HG03469 (cell line): ENCODE measurements around the gene CAPN10.
"Not testable (repeated sequence)": the region's sequence is repeated elsewhere in the genome, so short reads cannot be mapped to it uniquely, and the experiment has no call there.

Experiments used
- ATAC-seq: cut with Tn5 transposase; IDR thresholded peaks from one replicate; pipeline ENCODE4 v1.9.1; 2021; ENCODE audit warnings: mild to moderate bottlenecking, moderate library complexity, moderate number of reproducible peaks; ENCODE audit not compliant: unreplicated experiment

The CAPN10 gene, protein sequence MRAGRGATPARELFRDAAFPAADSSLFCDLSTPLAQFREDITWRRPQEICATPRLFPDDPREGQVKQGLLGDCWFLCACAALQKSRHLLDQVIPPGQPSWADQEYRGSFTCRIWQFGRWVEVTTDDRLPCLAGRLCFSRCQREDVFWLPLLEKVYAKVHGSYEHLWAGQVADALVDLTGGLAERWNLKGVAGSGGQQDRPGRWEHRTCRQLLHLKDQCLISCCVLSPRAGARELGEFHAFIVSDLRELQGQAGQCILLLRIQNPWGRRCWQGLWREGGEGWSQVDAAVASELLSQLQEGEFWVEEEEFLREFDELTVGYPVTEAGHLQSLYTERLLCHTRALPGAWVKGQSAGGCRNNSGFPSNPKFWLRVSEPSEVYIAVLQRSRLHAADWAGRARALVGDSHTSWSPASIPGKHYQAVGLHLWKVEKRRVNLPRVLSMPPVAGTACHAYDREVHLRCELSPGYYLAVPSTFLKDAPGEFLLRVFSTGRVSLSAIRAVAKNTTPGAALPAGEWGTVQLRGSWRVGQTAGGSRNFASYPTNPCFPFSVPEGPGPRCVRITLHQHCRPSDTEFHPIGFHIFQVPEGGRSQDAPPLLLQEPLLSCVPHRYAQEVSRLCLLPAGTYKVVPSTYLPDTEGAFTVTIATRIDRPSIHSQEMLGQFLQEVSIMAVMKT

DNA sequence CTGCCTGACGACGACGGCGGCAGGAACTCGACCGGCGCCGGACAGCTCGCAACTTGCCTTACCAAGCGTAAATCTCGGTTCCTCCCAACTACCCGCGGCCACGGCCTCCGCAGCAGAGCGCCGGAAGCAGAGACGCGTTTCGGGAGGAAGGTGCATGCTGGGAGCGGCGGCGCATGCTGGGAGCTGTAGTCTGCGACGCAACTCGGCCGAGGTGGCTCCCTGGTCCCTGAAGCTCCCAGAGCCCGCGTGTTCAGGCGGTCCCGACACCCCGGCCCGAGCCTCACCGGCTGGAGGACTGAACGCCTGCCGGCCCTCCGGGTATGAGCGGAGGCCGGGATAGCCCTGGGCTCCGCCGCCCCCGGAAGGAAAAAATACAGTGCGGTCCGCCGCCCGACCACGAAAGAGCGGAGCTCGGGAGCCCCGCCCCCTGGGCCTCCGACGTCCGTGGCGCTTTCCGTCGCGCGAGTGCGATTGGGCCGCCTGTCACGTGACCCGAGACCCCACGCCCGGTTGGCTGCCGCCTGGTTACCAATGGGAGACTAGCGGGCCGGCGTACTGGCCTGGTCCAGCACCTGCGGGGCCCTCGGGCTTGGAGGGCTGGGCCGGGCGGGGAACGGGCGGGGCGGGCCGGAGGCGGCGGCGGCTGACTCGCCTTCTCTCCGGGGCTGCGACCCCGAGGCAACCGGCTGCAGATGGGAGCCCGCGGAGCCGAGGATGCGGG is at the start of gene CAPN10:
Gene CAPN10, plus strand, starts transcription at position 537 of the 721 bp plus-strand sequence. Its CDS starts 178 bp downstream, at position 715.
- peak; percentile 47 for ATAC-seq

DNA sequence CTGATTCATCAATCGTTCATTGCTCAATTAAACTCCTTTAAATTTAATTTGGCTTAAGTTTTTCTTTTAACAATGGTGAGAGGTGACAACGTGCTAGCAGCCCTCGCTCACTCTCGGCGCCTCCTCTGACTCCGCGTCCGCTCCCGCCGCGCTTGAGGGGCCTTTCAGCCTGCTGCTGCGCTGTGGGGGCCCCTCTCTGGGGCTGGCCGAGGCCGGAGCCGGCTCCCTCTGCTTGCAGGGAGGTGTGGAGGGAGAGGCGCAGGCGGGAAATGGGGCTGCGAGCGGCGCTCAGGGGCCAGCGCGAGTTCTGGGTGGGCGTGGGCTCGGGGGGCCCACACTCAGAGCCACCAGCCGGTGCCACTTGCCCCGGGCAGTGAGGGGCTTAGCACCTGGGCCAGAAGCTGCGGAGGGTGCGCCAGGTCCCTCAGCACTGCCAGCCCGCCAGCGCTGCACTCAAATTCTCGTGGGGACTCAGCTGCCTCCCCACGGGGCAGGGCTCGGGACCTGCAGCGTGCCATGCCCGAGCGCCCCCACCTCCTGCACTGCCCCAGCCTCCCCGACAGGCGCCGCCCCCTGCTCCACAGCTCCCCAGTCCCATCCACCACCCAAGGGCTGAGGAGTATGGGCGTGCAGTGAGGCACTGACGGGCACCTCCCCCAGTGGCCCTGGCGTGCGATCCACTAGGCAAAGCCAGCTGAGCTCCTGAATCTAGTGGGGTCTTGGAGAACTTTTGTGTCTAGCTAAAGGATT is 48.3 kb upstream of the CAPN10 start:
- ATAC-seq = no peak

DNA sequence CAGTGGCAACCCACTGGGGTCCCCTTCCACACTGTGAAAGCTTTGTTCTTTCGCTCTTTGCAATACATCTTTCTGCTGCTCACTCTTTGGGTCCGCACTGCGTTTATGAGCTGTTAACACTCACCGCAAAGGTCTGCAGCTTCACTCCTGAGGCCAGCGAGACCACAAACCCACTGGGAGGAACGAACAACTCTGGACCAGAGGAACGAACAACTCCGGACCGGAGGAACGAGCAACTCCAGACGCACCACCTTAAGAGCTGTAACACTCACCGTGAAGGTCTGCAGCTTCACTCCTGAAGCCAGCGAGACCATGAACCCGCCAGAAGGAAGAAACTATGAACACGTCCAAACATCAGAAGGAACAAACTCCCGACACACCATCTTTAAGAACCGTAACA is 47.4 kb upstream of the CAPN10 start:
- ATAC-seq = not testable (repeated sequence)

DNA sequence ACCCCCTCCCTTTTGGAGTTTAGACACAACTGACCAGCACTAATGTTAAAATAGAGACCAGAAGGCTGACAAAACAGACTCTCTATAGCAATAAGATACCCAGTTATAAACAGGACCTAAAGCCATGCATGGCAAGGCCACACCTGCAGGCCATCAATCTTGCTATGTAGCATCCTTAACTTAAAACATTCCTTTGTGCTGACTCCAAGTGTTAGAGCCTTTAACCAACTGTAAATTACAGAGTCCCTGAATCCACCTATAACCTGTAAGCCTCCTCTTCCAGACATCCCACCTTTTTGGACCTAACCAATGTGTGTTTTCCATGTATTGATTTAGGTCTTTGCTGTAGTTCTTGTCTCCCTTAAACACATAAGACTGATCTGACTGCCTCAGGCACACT is 46.6 kb upstream of the CAPN10 start:
- no peak for ATAC-seq

DNA sequence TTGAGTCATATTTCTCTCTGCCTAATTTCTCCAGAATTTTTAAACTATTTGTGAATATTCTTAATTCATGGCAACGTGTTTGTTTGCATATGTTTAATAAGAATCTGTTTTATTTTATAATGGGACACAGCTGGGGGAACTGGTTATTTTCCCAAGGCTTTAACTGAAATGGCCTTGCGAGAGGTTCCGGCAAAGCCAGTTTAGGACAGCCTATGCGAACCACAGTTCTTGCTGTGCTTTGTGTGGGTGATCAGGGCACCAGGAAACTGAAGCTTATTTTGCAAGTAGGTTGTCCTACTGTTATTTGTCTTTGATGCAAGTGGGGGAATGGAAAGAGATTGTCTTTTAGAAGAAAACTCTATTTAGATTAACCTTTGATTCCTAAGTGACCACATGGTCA is 35.2 kb upstream of the CAPN10 start:
- ATAC-seq = no peak

DNA sequence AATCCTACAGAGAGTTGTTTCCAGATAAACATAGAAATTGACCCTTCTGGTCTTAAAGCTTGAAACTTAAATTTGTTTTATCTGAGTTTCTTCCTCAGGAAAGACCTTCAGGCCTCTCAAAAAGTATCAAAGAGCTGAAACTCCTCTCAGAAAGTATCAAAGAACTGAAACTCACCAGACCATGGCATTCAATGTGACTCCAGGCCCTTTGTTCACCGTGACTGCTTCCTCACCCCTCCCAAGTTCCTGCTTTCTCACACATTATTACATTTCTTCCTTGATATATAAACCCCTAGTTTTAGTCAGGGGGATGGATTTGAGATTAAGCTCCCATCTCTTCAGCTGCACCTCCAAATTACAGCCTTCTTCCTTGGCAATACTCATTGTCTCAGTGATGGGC is 34.7 kb upstream of the CAPN10 start:
- ATAC-seq = no peak

DNA sequence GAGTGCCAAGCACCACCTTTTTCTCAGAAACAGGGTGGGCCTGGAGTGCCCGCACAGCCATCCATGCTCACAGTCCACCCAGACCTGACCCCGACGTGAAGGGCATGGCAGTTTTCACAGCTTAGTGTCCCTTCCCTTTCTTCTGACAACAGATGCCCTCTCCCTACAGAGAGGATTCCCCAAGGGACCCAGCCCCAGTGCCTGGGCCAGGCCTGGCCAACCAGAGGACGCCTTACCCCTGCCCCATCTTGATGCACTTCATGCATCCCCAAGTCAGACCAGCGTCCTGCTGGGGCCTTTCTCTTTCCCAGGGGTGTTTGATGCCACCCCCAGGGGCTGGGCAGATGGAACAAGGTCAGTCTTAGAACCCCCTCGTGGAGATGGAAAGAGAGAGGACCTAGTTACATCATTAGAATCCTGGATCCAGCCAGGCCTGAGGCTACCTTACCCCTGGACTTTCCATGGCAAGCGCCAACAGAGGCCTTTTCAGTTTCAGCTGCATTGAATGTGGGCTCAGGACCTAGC is 32.5 kb upstream of the CAPN10 start:
- no peak for ATAC-seq

DNA sequence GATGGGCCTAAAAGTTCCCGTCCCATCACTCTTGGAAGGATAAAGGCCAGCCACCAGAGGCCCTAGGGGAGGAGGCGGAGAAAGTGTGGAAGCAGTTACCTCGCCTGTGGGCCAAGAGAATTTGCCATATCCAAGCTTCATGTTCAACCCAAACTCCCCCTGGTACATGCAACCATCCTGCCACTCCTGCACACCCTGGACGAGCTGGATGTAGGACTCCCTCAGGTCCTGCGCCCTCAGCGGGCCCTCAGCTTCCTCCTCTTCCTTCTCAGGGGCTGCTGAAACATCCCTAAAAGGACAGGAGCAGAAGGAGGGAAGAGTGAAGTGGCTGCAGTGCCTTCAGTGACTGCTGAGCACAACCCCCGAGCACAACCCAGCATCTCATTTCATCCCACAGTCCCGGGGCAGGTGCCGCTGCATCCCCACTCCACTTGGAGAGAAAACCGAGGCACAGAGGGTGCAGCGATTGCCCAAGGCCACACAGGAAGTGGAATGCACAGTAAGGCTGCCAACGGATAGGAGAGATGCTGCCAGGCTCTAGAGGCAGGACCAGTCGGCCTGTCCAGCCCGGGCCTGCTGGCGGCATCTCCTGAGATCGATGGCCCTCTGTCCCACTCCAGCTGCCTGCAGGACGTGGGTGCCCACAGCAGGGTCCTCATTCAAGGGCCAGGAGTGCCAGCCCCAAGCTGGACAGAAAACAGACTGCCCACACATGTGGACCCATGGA is 31.6 kb upstream of the CAPN10 start:
- ATAC-seq = no peak

DNA sequence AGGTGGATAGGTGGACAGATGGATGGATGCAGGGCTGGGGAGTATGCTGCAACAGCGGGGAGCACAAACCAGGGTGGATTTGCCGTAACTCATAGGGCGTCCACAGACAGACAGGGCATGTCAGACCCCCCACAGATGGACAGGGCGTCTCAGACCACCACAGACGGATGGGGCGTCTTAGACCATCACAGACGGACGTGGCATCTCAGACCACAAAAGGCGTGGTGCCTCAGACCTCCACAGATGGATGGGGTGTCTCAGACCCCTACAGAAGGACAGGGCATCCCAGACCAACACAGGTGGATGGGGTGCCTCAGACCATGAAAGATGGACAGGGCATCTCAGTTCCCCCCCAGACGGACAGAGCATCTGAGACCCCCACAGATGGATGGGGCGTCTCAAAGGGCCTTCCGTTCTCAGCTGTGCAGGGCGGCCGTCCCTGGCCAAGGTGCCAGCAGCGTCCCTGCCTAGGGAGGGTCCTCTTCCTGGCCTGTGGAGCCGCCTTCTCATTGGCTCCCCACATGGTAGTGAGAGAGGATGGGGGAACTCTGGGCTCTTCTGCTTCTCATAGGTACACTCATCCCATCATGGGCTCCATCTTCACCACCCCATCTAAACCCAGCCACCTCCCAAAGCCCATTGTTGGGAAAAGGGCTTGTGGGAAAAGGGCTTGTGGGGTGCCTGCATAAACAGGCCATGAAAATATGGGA is 30.8 kb upstream of the CAPN10 start:
- ATAC-seq = no peak

DNA sequence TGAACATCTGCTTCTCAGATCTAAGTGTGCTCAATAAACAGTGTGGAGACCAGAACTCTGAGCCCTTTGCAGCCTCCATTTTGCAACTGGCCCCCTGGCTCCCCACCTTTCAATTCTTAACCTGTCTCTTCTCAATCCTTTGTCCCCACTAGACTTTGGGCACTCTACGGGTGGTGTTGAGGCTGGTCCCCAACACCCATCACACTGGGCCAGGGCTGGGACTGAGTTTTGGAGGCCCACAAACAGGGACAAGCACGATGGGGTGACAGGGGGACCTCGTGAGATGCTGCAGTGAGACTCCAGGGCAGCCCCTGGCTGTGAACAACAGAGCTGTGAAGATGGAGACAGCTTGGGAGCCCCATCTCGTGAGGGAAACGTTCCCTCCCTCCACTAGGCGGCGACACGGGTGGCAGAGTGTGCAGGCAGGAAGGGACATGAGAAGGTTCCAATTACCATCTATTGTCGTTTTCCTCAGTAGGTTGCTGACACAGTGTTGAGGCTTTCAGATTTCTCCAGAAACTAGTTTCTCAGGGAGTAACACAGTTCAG is 29.9 kb upstream of the CAPN10 start:
- ATAC-seq = no peak

DNA sequence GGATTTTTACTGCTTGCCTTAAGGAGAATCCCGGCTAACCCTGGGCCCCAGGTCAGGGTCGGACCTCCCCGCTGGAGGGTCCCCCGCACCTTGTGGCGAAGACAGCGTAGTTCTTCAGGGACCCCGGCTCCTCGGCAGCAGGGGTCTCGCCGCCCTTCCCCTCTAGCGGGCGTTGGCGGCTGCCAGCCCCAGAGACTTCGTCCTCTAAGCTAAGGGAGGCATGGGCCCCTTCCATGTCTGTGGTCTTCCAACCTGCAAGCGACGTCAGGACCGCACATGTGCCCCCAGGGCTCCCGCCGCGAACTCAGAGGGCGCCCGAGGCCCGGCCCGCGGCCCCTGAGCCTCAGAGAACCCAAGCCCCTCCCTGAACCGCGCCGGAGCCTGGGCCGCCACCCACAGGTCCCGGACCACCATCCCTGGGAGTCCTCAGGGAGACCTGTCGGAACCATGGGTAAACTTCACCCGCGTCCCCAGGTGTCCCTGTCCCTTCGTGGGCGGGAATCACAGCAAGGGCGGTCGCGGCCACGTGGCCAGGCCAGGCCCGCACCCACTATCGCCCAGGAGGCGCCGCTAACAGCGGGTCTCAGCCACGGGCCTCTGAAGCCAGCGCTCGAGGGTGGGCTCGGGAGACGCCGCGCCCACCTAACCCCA is 29.3 kb upstream of the CAPN10 start:
- no peak for ATAC-seq

DNA sequence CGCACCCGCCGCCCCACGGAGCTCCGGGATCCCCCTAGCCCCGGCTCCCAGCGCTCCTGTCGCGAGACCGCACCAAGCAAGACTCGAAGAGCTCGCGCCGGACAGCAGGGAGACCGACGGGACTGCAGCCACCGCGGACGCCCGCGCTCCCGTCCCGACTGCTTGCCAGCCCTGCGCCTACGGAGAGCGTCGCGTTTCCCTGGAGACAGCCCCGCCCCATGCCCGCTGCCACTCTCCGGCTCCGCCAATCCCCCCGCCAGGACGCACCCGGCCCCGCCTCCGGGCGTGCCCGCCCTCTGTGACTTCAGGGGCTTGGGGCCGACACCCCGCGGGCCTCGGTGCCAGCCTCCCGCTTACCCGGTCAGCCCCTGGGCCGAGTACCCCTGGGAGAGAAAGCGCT is 28.7 kb upstream of the CAPN10 start, which contains the start of gene ANKMY1:
Gene ANKMY1, minus strand, starts transcription at position 181 of the 400 bp plus-strand sequence. CDS start 653 bp downstream, outside the sequence.
- no peak for ATAC-seq

DNA sequence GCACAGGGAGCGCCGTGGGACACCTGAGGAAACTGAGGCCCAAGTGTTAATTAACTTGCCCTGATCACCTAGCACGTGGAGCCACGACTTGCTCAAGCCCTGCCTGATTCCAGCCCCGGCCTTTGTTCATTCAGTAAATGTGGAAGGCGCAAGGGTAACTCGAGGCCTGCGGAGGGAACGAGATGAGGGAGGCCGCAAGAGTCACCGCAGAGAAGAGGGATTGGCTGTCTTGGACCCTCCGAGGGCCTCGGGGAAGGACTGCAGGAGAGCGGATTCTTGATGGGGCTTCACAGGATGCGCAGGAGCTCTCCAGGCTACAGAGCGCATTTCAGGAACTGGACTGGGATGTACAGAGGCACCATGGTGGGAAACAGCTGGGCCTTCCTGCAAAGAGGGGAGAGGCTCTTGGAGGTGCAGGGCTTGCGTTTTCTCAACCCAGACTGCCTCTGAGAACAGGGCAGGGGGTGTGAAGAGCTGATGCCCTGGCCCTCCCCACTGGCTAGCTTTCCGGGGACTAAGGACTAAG is 28.2 kb upstream of the CAPN10 start:
- no peak for ATAC-seq

DNA sequence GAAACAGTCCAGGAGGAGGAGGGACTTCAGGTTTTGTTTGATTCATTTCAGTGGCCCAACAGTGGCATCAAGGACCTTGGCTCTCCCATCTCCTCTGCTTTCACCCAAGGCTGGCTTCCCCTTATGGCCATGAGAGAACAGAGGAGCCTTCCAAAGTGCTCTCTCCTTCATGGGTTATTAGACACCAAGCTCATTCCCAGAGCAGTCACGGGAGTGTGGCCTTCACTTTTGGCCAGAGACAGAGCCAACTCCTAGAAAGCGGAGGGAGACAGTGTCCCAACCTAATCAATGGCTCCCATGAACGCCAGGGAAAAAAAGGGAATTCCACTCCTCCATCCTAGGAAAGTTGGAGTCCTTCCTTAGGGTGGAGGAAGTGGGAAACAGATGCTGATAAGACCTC is 27.2 kb upstream of the CAPN10 start:
- no peak for ATAC-seq

DNA sequence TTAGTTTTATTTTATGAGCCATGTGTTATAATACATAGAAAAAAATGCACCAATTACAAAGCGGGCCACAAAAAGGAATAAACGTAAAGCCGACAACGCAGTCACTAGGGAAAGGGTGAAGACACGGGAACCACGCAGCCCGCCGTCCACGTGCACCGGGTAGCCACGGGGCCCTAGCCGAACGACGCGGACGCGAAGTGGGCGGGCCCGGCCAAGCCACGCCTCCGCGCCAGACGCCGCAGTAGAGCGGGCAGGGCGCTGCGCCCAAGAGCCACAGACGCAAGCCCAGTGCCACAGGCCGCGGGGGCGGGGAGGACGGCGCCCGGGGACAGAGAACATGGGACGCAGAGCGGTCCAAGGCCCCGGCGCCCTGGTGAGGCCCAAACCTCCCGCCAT is 26.5 kb upstream of the CAPN10 start, which contains the start of gene DUSP28:
Gene DUSP28, plus strand, starts transcription at position 274 of the 396 bp plus-strand sequence. CDS start 328 bp downstream, outside the sequence.
- peak; percentile 40 for ATAC-seq

DNA sequence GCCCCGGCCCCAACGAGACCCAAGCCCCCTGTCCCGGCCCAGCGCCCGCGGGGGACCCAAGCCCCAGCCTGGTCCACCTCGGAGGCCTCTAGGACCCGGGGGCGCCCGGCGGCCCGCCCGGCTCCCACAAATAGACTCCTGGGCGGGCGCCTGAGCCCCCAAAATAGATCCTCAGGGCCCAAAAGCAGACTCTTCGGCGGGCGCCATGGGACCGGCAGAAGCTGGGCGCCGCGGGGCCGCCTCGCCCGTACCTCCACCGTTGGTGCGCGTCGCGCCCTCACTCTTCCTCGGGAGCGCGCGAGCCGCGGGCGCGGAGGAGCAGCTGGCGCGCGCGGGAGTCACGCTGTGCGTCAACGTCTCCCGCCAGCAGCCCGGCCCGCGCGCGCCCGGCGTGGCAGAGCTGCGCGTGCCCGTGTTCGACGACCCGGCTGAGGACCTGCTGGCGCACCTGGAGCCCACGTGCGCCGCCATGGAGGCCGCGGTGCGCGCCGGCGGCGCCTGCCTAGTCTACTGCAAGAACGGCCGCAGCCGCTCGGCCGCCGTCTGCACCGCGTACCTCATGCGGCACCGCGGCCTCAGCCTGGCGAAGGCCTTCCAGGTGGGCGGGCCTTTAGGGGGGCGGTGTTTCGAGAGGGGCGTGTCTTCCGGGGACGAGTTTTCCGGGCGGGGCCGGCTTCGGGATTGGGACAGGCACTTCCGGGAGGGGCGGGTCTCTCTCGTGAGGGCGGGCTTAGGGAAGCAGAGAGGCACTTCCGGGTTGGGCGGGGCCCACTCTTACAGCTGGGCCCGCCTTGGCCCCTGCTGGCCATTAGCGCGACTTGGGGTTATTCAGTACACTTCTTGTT is 25.8 kb upstream of the CAPN10 start:
- ATAC-seq = peak; percentile 34

DNA sequence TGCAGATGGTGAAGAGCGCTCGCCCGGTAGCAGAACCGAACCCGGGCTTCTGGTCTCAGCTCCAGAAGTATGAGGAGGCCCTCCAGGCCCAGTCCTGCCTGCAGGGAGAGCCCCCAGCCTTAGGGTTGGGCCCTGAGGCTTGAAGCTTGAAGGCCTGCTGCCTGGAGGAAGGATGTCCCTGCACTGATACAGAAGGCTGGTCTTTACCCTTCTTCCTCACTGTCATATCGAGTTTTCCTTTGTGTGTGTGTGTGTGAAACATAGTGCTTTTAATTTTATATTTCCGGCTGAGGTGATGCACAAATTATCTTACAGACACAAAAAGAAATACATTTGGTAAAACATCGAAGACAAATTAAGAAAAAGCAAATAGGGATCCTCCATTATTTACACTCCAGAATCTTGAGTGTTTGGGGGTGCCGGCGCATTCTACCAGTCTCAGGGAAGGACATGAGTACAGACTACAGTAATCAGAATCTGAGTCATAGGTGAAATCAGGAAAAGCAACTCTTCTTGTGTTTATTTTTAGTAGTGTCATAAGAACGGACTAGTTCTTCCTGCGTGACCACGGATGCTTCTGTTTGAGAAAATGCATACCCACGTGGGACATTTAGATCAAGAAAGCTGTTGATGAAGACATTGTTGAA is 25.1 kb upstream of the CAPN10 start:
- ATAC-seq = no peak
